Muscle of back (tissue), 11 donors: ENCODE results near the gene EPM2A. TPM values are rescaled to one million over a fixed set of nuclear protein-coding genes. Genes with fewer than 3 reads are reported as not detected.
A peak's percentile ranks its signal among the peaks of the same experiment; 100 is the strongest.

ENCODE experiments used
- DNase-seq, 3 donors: peaks; one replicate each; pipeline versions ENCODE4 v3.0.0 to v3.0.0-alpha.2; 2013
- polyA plus RNA-seq, 10 donors: library from polyadenylated mRNA; unstranded; fragments of 120-200 nt; gene quantifications; one replicate each; pipeline ENCODE4 v1.2.1, GENCODE V29; 2013; ENCODE audit not compliant: insufficient read length in 10 of 10

The EPM2A gene
- polyA plus RNA-seq, 10 donors: 11.3 to 21.7 (median 17.0) TPM

DNA sequence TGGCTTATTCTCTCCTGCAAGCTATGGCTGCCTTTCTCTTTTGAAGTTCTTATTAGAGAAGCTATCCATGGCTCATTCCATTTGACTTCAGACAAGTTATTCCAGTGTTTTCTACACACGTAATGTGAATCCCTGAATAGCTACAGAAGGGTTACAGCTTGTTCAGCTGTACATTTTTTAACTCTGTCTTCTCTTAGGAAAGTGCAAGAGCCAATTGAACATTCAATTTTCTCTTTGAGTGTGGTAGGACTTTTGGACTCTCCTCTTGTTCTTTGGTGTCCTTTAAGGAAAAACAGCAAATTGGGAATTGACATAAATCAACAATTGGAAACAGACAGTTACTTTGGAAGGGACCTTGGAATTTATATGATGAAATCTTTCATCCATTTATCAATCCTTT is 125.8 kb downstream of the EPM2A start:
- DNase-seq: peak; percentile 41 to 67 (median 43)

GRCh38 chr6:145608850-145609249 is 126.5 kb downstream of the EPM2A start:
- DNase-seq: peak in 2 of 3 donors; percentile 25 to 54

- DNase-seq: peak in 1 of 3 donors; percentile 27
Measured at GRCh38 chr6:145603991-145604390, 131.3 kb downstream of the EPM2A start.

DNA sequence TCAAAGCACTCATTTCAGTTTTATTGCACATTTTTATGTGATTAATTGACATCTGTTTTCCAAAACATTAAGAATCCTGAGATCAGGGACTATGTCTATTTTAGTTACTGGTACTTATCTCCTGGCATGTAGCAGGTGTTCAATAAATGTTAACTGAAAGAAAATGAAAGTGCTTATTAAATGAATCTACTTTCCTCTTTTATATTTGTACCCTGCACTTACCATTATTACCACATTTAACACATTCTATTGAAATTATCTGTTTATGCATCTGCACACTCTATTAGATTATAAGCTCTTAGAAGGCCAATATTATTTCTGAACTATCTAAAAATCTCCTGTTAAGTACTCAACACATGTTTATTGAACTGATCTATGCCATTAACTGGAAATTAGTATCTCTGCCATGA is 131.9 kb downstream of the EPM2A start:
- DNase-seq: no peak

- DNase-seq: peak; percentile 33 to 62 (median 47)
Measured at GRCh38 chr6:145602726-145603326, 132.5 kb downstream of the EPM2A start.

GRCh38 chr6:145601397-145601796 is 133.9 kb downstream of the EPM2A start:
- no peak for DNase-seq

GRCh38 chr6:145600299-145600698 is 135.0 kb downstream of the EPM2A start:
- no peak for DNase-seq

- DNase-seq: no peak
Measured at GRCh38 chr6:145588981-145589380, 146.3 kb downstream of the EPM2A start.

DNA sequence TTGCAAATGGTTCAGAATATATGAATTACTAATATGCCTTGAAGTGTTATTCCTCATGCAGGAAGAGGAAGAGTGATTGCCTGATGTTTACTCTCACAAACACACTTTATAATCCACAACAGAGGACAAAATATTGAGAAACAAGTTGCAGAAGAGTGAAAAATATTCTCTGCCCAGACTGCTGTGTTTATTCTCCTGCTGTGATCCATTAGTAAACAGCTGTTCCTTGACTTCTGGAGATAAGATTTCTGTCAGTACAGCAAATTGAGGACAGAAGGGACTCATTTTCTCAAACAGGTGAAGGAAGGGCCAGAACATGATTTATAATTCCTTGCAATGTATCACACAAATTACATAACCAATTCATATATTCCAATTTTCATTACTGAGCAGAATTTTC is 148.0 kb downstream of the EPM2A start:
- peak in 1 of 3 donors; percentile 22 for DNase-seq

- no peak for DNase-seq
Measured at GRCh38 chr6:145583753-145584152, 151.6 kb downstream of the EPM2A start.

Other genes starting within 250 kb of the EPM2A start
- gene FBXO30, start 79.3 kb upstream of the EPM2A start, polyA plus RNA-seq: 10 to 100 TPM in 7 of 10 donors, 1 to 10 TPM in 3; 8.8 to 14.4 (median 11.1) TPM
- 10 to 100 TPM in 7 of 10 donors, 1 to 10 TPM in 3; 8.2 to 13.1 (median 11.7) TPM for gene SHPRH, start 228.8 kb upstream of the EPM2A start, polyA plus RNA-seq